Astrocyte (in vitro differentiated cells and primary cell): ENCODE results near the gene SYNC. TPM values are rescaled to one million over a fixed set of nuclear protein-coding genes. Genes with fewer than 3 reads are reported as not detected.

ENCODE experiments used
- DNase-seq: peaks from one replicate; pipeline ENCODE4 v3.0.0-alpha.2; 2010; ENCODE audit warnings: low read depth
- FAIRE-seq: peaks from 2 replicates; lab custom pipeline; 2011; peaks lifted over from hg19 to GRCh38; lab: Jason Lieb, UNC
- H2AFZ ChIP-seq: 2 replicates; pipeline ENCODE4 v1.6.0; 2012; ENCODE audit warnings: low read depth, low read length, inconsistent platforms
- H3K27ac ChIP-seq: 2 replicates; pipeline ENCODE4 v1.5.1; 2011; ENCODE audit warnings: low read depth, low read length, inconsistent platforms
- H3K27me3 ChIP-seq: 2 replicates; pipeline ENCODE4 v1.6.0; 2011; ENCODE audit warnings: low read length, inconsistent platforms; ENCODE audit not compliant: insufficient read depth
- H3K36me3 ChIP-seq: 2 replicates; pipeline ENCODE4 v1.5.1; 2011; ENCODE audit warnings: low read length, inconsistent platforms; ENCODE audit not compliant: insufficient read depth
- H3K4me1 ChIP-seq: 2 replicates; pipeline ENCODE4 v1.5.1; 2011; ENCODE audit warnings: low read length, inconsistent platforms; ENCODE audit not compliant: insufficient read depth
- H3K4me2 ChIP-seq: 2 replicates; pipeline ENCODE4 v1.6.0; 2012; ENCODE audit warnings: low read length, inconsistent platforms
- H3K4me3 ChIP-seq: 2 replicates; pipeline ENCODE4 v1.5.1; 2011; ENCODE audit warnings: low read depth, mild to moderate bottlenecking, low read length, inconsistent platforms; ENCODE audit not compliant: insufficient read depth
- H3K79me2 ChIP-seq: 2 replicates; pipeline ENCODE4 v1.6.0; 2012; ENCODE audit warnings: mild to moderate bottlenecking, low read length, inconsistent platforms; ENCODE audit not compliant: insufficient read depth
- H3K9ac ChIP-seq: 2 replicates; pipeline ENCODE4 v1.6.0; 2012; ENCODE audit warnings: mild to moderate bottlenecking, low read length, inconsistent platforms
- H3K9me3 ChIP-seq: 2 replicates; pipeline ENCODE4 v1.5.1; 2012; ENCODE audit warnings: low read depth, mild to moderate bottlenecking, low read length, inconsistent platforms; ENCODE audit not compliant: insufficient read depth
- H4K20me1 ChIP-seq: 2 replicates; pipeline ENCODE4 v1.6.0; 2012; ENCODE audit warnings: low read length, inconsistent platforms; ENCODE audit not compliant: insufficient read depth
- H3K27ac Mint-ChIP-seq: one replicate; pipeline ENCODE4 v1.8.0; 2021; ENCODE audit warnings: mild to moderate bottlenecking, mixed read lengths; ENCODE audit not compliant: unreplicated experiment
- H3K27me3 Mint-ChIP-seq: one replicate; pipeline ENCODE4 v1.8.0; 2021; ENCODE audit warnings: low read depth, mixed read lengths; ENCODE audit not compliant: unreplicated experiment
- H3K36me3 Mint-ChIP-seq: one replicate; pipeline ENCODE4 v1.8.0; 2021; ENCODE audit warnings: low read depth, mixed read lengths; ENCODE audit not compliant: unreplicated experiment
- H3K4me1 Mint-ChIP-seq: one replicate; pipeline ENCODE4 v1.8.0; 2021; ENCODE audit warnings: low read depth, mixed read lengths; ENCODE audit not compliant: unreplicated experiment
- H3K4me3 Mint-ChIP-seq: one replicate; pipeline ENCODE4 v1.8.0; 2021; ENCODE audit warnings: mild to moderate bottlenecking, moderate library complexity, mixed read lengths; ENCODE audit not compliant: unreplicated experiment
- H3K9me3 Mint-ChIP-seq: one replicate; pipeline ENCODE4 v1.8.0; 2021; ENCODE audit warnings: mild to moderate bottlenecking, mixed read lengths; ENCODE audit not compliant: unreplicated experiment
- EZH2 ChIP-seq: IDR thresholded peaks from 2 replicates; pipeline ENCODE4 v1.6.1; 2012; ENCODE audit warnings: mild to moderate bottlenecking, low read length, inconsistent platforms; ENCODE audit not compliant: insufficient read depth
- total RNA-seq: library from RNA; stranded (reverse); gene quantifications from 2 replicates; pipeline ENCODE4 v1.2.1, GENCODE V29; 2021
- TF ChIP-seq, protein P1 (sequence below): IDR thresholded peaks from 2 replicates; pipeline ENCODE4 v1.5.1; 2011; ENCODE audit warnings: low read depth, mild to moderate bottlenecking, inconsistent platforms, low read length, moderate library complexity; ENCODE audit not compliant: insufficient read depth

Gene SYNC
- total RNA-seq, 1 donor from 2014 or later = 20.6 TPM

DNA sequence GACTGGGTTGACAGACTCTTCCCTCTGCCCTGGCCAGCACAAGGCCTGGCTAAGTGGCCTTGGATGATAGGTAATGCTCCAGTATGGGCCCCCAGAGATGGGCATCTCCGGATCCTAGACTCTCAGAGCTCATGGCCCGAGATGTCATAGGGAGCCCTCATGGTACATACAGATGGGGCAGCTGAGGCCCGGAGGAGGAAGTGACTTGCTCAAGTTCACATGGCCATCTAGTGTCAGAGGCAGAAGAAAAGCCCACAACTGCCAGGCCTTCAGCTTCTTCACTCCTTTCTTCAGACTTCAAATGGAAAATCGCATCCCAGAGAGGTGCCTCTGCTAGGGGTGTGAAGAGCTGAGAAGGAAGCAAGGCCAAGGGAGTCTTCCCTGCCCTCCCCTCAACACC is 46.8 kb upstream of the SYNC start:
- Histone ChIP-seq H3K9ac (no peak overlapping the region), H4K20me1 (peaks cover 31% of the 10 kb centered on the region), H3K4me2 (no peak overlapping the region), H3K79me2 (peaks cover 9% of the 10 kb centered on the region), H2AFZ (no peak overlapping the region), H3K36me3 (no peaks in the 10 kb centered on the region), H3K27me3 (no peaks in the 10 kb centered on the region), H3K4me3 (no peak overlapping the region), H3K27ac (no peak overlapping the region), H3K9me3 (no peaks in the 10 kb centered on the region), H3K4me1 (peaks cover 5% of the 10 kb centered on the region)
- H3K27ac Mint-ChIP-seq = no peak overlapping the region
- no peak for DNase-seq
- no peak for FAIRE-seq
- TF ChIP-seq EZH2 = no peak
- TF ChIP-seq, protein P1, sequence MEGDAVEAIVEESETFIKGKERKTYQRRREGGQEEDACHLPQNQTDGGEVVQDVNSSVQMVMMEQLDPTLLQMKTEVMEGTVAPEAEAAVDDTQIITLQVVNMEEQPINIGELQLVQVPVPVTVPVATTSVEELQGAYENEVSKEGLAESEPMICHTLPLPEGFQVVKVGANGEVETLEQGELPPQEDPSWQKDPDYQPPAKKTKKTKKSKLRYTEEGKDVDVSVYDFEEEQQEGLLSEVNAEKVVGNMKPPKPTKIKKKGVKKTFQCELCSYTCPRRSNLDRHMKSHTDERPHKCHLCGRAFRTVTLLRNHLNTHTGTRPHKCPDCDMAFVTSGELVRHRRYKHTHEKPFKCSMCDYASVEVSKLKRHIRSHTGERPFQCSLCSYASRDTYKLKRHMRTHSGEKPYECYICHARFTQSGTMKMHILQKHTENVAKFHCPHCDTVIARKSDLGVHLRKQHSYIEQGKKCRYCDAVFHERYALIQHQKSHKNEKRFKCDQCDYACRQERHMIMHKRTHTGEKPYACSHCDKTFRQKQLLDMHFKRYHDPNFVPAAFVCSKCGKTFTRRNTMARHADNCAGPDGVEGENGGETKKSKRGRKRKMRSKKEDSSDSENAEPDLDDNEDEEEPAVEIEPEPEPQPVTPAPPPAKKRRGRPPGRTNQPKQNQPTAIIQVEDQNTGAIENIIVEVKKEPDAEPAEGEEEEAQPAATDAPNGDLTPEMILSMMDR = no peak
- H3K4me3 Mint-ChIP-seq = no peak overlapping the region
- peaks cover 7% of the 10 kb centered on the region for H3K36me3 Mint-ChIP-seq
- peaks cover 2% of the 10 kb centered on the region for H3K4me1 Mint-ChIP-seq
- H3K27me3 Mint-ChIP-seq = no peaks in the 10 kb centered on the region
- peaks cover 2% of the 10 kb centered on the region for H3K9me3 Mint-ChIP-seq

DNA sequence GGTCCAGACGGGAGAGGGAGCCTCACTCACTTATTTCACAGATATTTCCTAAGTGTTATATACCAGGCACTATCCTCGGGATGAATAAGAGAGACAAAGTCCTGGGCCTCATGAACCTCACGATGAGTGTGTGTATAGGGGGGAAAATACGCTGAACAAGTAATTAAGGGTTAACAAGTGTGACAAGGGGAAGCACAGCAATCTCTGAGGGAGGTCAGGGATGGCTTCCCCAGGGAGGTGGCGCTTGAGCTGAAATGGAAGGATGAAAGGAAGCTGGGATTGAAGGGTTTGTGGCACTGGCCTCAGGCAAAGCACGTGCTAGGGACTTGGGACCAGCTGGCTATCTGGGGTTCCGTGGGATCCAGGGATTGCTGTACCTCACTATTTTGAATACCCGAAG is 46.4 kb upstream of the SYNC start:
- no peaks in the 10 kb centered on the region for H3K27me3 ChIP-seq
- H3K27me3 Mint-ChIP-seq = no peaks in the 10 kb centered on the region
- peaks cover 2% of the 10 kb centered on the region for H3K9me3 Mint-ChIP-seq
- H3K36me3 Mint-ChIP-seq = peaks cover 8% of the 10 kb centered on the region
- no peak overlapping the region for H2AFZ ChIP-seq
- TF ChIP-seq, protein P1 = no peak
- TF ChIP-seq EZH2 = no peak
- no peaks in the 10 kb centered on the region for H3K9me3 ChIP-seq
- H4K20me1 ChIP-seq = peaks cover 35% of the 10 kb centered on the region
- no peak overlapping the region for H3K4me3 Mint-ChIP-seq
- H3K4me1 ChIP-seq = peaks cover 2% of the 10 kb centered on the region
- no peak for FAIRE-seq
- DNase-seq = no peak
- no peak overlapping the region for H3K4me2 ChIP-seq
- peaks cover 7% of the 10 kb centered on the region for H3K79me2 ChIP-seq
- no peak overlapping the region for H3K4me3 ChIP-seq
- H3K4me1 Mint-ChIP-seq = peaks cover 2% of the 10 kb centered on the region
- no peak overlapping the region for H3K27ac ChIP-seq
- H3K9ac ChIP-seq = no peak overlapping the region
- no peaks in the 10 kb centered on the region for H3K36me3 ChIP-seq
- no peak overlapping the region for H3K27ac Mint-ChIP-seq

DNA sequence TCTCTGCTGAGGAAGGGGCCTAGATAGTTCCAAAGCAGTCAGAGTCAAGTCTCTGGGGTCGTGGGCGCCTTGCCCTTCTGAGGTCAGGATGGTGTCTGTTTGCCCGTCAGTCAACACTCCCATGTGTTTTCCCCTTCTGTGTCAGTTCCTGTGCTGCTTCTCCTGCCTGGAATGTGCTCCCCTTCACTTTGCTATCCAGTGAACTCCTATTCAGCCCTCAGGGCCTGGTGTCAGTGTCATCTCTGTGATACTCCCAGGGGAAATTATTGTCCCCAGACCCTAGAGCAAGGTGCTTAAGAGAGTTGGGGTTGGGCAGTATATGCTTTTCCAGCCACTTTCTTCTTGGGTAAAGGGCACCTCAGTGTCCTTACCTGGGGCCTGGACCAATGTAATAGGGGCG is 45.8 kb upstream of the SYNC start:
- Mint-ChIP-seq H3K4me3 (no peak overlapping the region), H3K4me1 (peaks cover 2% of the 10 kb centered on the region)
- no peak for TF ChIP-seq EZH2
- TF ChIP-seq, protein P1 = no peak

More for the DNA sequence above, 45.8 kb upstream of the SYNC start:
- Histone ChIP-seq H3K36me3 (no peaks in the 10 kb centered on the region), H2AFZ (no peak overlapping the region), H3K27ac (no peak overlapping the region), H3K27me3 (no peaks in the 10 kb centered on the region), H3K9ac (no peak overlapping the region), H3K4me3 (no peak overlapping the region), H3K9me3 (no peaks in the 10 kb centered on the region), H3K79me2 (peaks cover 4% of the 10 kb centered on the region), H3K4me1 (peaks cover 2% of the 10 kb centered on the region), H3K4me2 (no peak overlapping the region), H4K20me1 (peaks cover 40% of the 10 kb centered on the region)
- DNase-seq = no peak
- FAIRE-seq = no peak
- Mint-ChIP-seq H3K27me3 (no peaks in the 10 kb centered on the region), H3K36me3 (peaks cover 8% of the 10 kb centered on the region), H3K27ac (no peak overlapping the region), H3K9me3 (peaks cover 2% of the 10 kb centered on the region)
